Left lung (tissue), 10 donors: ENCODE results near the gene COL18A1. TPM values are rescaled to one million over a fixed set of nuclear protein-coding genes. Genes with fewer than 3 reads are reported as not detected.

Source experiments
- ATAC-seq: fragments of 200-7000 bp; cut with Tn5 transposase; one replicate; pipeline ENCODE4 v1.9.1; 2020; ENCODE audit warnings: moderate library complexity
- DNase-seq, 4 donors: peaks; one replicate each; pipeline ENCODE4 v3.0.0-alpha.2; 2013 to 2020
- H3K27ac ChIP-seq, 2 donors: fragments of 200-600 bp; sonication (generic) in 1 of 2; one replicate each; pipeline versions ENCODE4 v1.5.0 to v1.8.0; 2020 to 2021
- H3K27me3 ChIP-seq, 2 donors: fragments of 200-600 bp; sonication (generic) in 1 of 2; one replicate each; pipeline versions ENCODE4 v1.5.0 to v1.8.0; 2020 to 2021
- H3K36me3 ChIP-seq, 2 donors: fragments of 200-600 bp; sonication (generic) in 1 of 2; one replicate each; pipeline versions ENCODE4 v1.5.0 to v1.8.0; 2020 to 2021
- H3K4me1 ChIP-seq, 2 donors: fragments of 200-600 bp; one replicate each; pipeline ENCODE4 v1.8.0; 2021
- H3K4me3 ChIP-seq, 2 donors: fragments of 200-600 bp; sonication (generic) in 1 of 2; one replicate each; pipeline versions ENCODE4 v1.5.0 to v1.8.0; 2020 to 2021; ENCODE audit warnings: mild to moderate bottlenecking in 1 of 2
- H3K9me3 ChIP-seq, 2 donors: fragments of 200-600 bp; sonication (generic) in 1 of 2; one replicate each; pipeline versions ENCODE4 v1.5.0 to v1.8.0; 2020 to 2021
- CTCF ChIP-seq, 2 donors: fragments of 200-600 bp; sonication (generic) in 1 of 2; IDR thresholded peaks; one replicate each; pipeline versions ENCODE4 v1.5.0 to v1.8.0; 2021; ENCODE audit warnings: antibody characterized with exemption in 2 of 2
- intact Hi-C, 2 donors: fragments of 100-400 bp; cut with DNase I; formaldehyde crosslinking; loops; one replicate each; pipeline versions ENCODE4 v1.11.2 to v1.14.2; 2022
- polyA plus RNA-seq, 6 donors: library from polyadenylated mRNA; unstranded; fragments of 120-200 nt; gene quantifications; one replicate each; pipeline ENCODE4 v1.2.1, GENCODE V29; 2013; ENCODE audit not compliant: insufficient read length in 6 of 6
- total RNA-seq, 2 donors: library from RNA; stranded (reverse); fragmentation: NEBNext Ultra II Directional; extraction: Animal tissue kit (Norgen Biotek cat#: 25700); gene quantifications; one replicate each; pipeline ENCODE4 v1.2.1, GENCODE V29; 2021
- donor health status: DM: no; HTN: yes; CAD: no.
- donor health status: DM: no; HTN: no; CAD: no.

Gene COL18A1
- total and polyA plus RNA-seq, 8 donors = 39.3 to 90.2 (median 64.0) TPM

- intact Hi-C loops = no loop called here
- Histone ChIP-seq H3K27ac (no peak overlapping the region), H3K4me1 (no peaks in the 10 kb centered on the region), H3K27me3 (no peaks in the 10 kb centered on the region), H3K4me3 (no peak overlapping the region), H3K36me3 (no peaks in the 10 kb centered on the region), H3K9me3 (no peaks in the 10 kb centered on the region)
- ATAC-seq (peak; percentile 12), DNase-seq (peak in 1 of 4 donors; percentile 65)
- TF ChIP-seq CTCF (IDR thresholded peaks at IDR 0.05) = no peak
These were observed 17.1 kb downstream of the COL18A1 start for GRCh38 chr21:45421846-45422775.

DNA sequence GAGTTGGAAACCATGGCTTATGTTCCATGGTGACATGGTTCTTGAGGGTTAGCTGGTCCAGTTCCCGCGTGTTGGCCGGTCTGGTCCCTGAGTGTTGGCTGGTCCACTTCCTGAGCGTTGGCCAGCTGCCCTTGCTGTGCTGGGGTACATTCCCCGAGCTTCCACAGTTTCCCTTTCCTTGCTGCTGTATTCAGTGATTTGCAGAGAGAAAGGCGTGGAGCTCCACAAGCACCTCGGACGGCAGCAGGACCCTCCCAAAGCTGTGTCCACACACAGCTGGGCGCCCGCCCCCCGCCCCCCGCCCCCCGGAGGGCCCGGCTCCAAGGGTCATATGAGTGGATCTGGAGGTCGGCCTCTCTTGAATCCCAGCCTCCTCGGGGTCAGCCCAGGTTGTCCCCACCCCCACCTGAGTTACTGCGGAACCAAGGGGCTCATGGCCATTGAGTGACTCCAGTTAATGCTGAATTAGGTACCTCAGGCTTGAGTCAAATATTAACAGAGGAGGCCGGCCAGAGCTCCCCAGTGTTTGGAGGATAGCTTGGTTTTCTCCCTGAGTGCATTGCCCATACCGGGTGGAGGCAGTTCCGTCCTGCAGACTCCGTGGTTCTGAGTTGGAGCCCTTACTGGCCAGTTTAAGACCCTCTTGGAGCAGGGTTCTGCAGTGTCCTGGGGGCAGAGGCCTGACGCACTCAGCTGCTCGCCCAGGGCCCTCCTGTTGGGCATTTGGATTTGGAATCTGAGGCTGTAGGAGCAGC, 18.4 kb downstream of the COL18A1 start:
- Histone ChIP-seq H3K36me3 (no peaks in the 10 kb centered on the region), H3K9me3 (no peaks in the 10 kb centered on the region), H3K27me3 (no peaks in the 10 kb centered on the region), H3K4me1 (no peaks in the 10 kb centered on the region), H3K4me3 (no peak overlapping the region), H3K27ac (no peak overlapping the region)
- TF ChIP-seq CTCF (IDR thresholded peaks at IDR 0.05) = no peak
- intact Hi-C loops = no loop called here
- DNase-seq (peak in 1 of 4 donors; percentile 49), ATAC-seq (no peak)

GRCh38 chr21:45423968-45424853, 19.2 kb downstream of the COL18A1 start:
- Histone ChIP-seq H3K4me3 (no peak overlapping the region), H3K27ac (no peak overlapping the region), H3K36me3 (no peaks in the 10 kb centered on the region), H3K27me3 (no peaks in the 10 kb centered on the region), H3K4me1 (no peaks in the 10 kb centered on the region), H3K9me3 (no peaks in the 10 kb centered on the region)
- DNase-seq (peak in 1 of 4 donors; percentile 76), ATAC-seq (no peak)
- intact Hi-C loops = no loop called here
- no peak for TF ChIP-seq CTCF (IDR thresholded peaks at IDR 0.05)

DNA sequence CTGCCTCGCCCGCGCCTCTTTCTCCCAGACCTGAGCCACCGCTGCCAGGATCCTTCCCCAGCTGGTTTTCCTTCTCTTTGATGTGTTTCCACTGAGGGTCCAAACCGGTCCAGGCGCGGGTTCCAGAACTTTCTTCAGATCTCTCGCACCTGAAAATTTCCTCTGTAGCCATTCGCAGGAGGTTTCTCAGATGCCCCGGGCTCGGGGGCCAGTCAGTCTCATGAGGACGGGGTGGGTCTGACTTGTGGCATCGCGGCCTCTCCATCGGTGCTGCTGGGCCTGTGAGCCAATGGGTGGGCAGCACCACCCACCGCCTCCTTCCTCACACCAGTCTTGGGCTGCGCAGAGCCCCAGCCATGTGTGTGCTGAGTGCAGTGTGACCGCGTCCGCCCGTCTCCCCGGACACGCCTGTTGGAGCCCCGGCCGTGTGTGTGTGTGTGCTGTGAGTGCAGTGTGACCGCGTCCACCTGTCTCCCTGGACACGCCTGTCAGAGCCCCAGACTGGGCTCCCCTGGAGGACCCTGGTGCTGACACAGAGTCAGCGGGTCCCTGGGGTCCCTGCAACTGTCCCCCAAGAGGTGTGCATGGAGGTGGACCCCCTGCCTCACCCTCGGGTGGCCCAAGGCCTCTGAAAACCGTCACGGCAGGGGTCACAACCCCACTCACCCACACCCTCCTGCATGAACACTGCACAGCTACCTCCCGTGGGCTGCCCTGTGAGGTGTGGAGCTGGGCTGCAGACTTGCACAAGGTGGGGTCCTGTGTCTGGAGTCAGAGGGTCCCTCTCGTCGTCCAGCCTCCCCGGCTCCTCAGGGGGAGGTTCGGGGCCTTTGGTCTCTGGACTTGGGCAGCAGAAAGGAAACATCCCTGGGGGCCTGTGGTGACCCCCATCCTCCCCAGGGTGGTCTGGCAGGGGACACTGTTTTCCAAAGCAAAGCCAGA, 20.2 kb downstream of the COL18A1 start:
- Histone ChIP-seq H3K9me3 (no peaks in the 10 kb centered on the region), H3K4me1 (no peaks in the 10 kb centered on the region), H3K4me3 (no peak overlapping the region), H3K27ac (no peak overlapping the region), H3K27me3 (no peaks in the 10 kb centered on the region), H3K36me3 (no peaks in the 10 kb centered on the region)
- no peak for TF ChIP-seq CTCF (IDR thresholded peaks at IDR 0.05)
- ATAC-seq = no peak
- peak in 1 of 4 donors; percentile 69 for DNase-seq
- intact Hi-C loops = no loop called here
